IMR-90 (cell line): ENCODE measurements around the gene STK10. TPM values are rescaled to one million over a fixed set of nuclear protein-coding genes. Genes with fewer than 3 reads are reported as not detected.

Experiments used
- ATAC-seq: fragments of 200-7000 bp; cut with Tn5 transposase; 2 replicates; pipeline ENCODE4 v1.9.1; 2020; ENCODE audit warnings: low read depth, mild to moderate bottlenecking, moderate library complexity
- BruUV-seq: library from RNA; stranded (reverse); fragments of 400-500 nt; replicated peaks from 2 replicates; lab custom pipeline; 2021; lab: Mats Ljungman, UMichigan
- CTCF ChIA-PET: fragments of 300-600 bp; formaldehyde crosslinking; extraction: SDS; loops from one replicate; lab custom pipeline; 2021; ENCODE audit warnings: antibody characterized with exemption; lab: Yijun Ruan, JAX
- POLR2A ChIA-PET: fragments of 300-600 bp; sonication (Branson Sonifier 250); formaldehyde crosslinking; loops from one replicate; lab custom pipeline; 2022; ENCODE audit warnings: antibody characterized with exemption; ENCODE audit not compliant: unreplicated experiment; lab: Charles Lee
- DNase-seq: peaks from one replicate; pipeline ENCODE4 v3.0.0; 2013
- H2AFZ ChIP-seq: replicated peaks from 2 replicates; pipeline ENCODE3; 2013; ENCODE audit warnings: low read length, mild to moderate bottlenecking; ENCODE audit not compliant: poor library complexity
- H2AK5ac ChIP-seq: 2 replicates; pipeline ENCODE4 v1.6.1; 2013; ENCODE audit warnings: low read depth, low read length, inconsistent platforms
- H2AK9ac ChIP-seq: replicated peaks from 2 replicates; pipeline ENCODE3; 2013; ENCODE audit warnings: mild to moderate bottlenecking, low read depth, low read length, moderate library complexity; ENCODE audit not compliant: poor library complexity
- H2BK120ac ChIP-seq: 2 replicates; pipeline ENCODE4 v1.6.1; 2013; ENCODE audit warnings: low read depth, low read length, inconsistent platforms
- H2BK15ac ChIP-seq: 3 replicates; pipeline ENCODE4 v1.6.1; 2013; ENCODE audit warnings: low read depth, low read length, inconsistent platforms
- H2BK20ac ChIP-seq: 2 replicates; pipeline ENCODE4 v1.6.1; 2013; ENCODE audit warnings: low read depth, mild to moderate bottlenecking, inconsistent platforms, low read length, moderate library complexity
- H2BK5ac ChIP-seq: 2 replicates; pipeline ENCODE4 v1.6.1; 2013; ENCODE audit warnings: mild to moderate bottlenecking, low read depth, low read length, inconsistent platforms; ENCODE audit not compliant: poor library complexity, severe bottlenecking
- H3K14ac ChIP-seq: replicated peaks from 2 replicates; pipeline ENCODE4 v1.6.1; 2013; ENCODE audit warnings: low read depth, low read length, inconsistent platforms
- H3K18ac ChIP-seq: 2 replicates; pipeline ENCODE4 v1.6.1; 2013; ENCODE audit warnings: low read depth, low read length, control low read depth
- H3K23ac ChIP-seq: 2 replicates; pipeline ENCODE4 v1.6.1; 2013; ENCODE audit warnings: low read depth, low read length, inconsistent platforms
- H3K27ac ChIP-seq: 2 replicates; pipeline ENCODE4 v1.5.1; 2013; ENCODE audit warnings: mild to moderate bottlenecking, control low read depth, low read length; ENCODE audit not compliant: insufficient read depth
- H3K27me3 ChIP-seq: 2 replicates; pipeline ENCODE4 v1.6.1; 2013; ENCODE audit warnings: low read length; ENCODE audit not compliant: control insufficient read depth, insufficient read depth
- H3K36me3 ChIP-seq: 2 replicates; pipeline ENCODE4 v1.6.1; 2013; ENCODE audit warnings: low read length, mixed read lengths; ENCODE audit not compliant: control insufficient read depth, insufficient read depth
- H3K4ac ChIP-seq: 2 replicates; pipeline ENCODE4 v1.6.1; 2013; ENCODE audit warnings: low read depth, low read length, inconsistent platforms
- H3K4me1 ChIP-seq: 2 replicates; pipeline ENCODE4 v1.6.1; 2013; ENCODE audit warnings: low read length, mixed read lengths; ENCODE audit not compliant: control insufficient read depth, insufficient read depth
- H3K4me2 ChIP-seq: 2 replicates; pipeline ENCODE4 v1.6.1; 2013; ENCODE audit warnings: low read depth, mild to moderate bottlenecking, control low read depth, low read length, moderate library complexity
- H3K4me3 ChIP-seq: 2 replicates; pipeline ENCODE4 v1.5.1; 2013; ENCODE audit warnings: low read depth, mild to moderate bottlenecking, control low read depth, low read length, moderate library complexity; ENCODE audit not compliant: insufficient read depth
- H3K56ac ChIP-seq: 2 replicates; pipeline ENCODE4 v1.6.1; 2013; ENCODE audit warnings: low read length, inconsistent platforms; ENCODE audit not compliant: insufficient read depth; ENCODE audit errors: extremely low read depth
- H3K79me1 ChIP-seq, 2 experiments: 2 replicates each; pipeline ENCODE4 v1.6.1; 2013; ENCODE audit warnings: low read length in 2 of 2, inconsistent platforms in 1 of 2, low read depth in 1 of 2
- H3K9ac ChIP-seq: 2 replicates; pipeline ENCODE4 v1.6.1; 2013; ENCODE audit warnings: low read depth, low read length, control low read depth
- H3K9me1 ChIP-seq: 2 replicates; pipeline ENCODE4 v1.6.1; 2013; ENCODE audit warnings: low read length, inconsistent platforms; ENCODE audit not compliant: insufficient read depth
- H3K9me3 ChIP-seq: 2 replicates; pipeline ENCODE4 v1.6.1; 2013; ENCODE audit warnings: low read length; ENCODE audit not compliant: control insufficient read depth, insufficient read depth
- H4K20me1 ChIP-seq: 2 replicates; pipeline ENCODE4 v1.6.1; 2013; ENCODE audit warnings: low read length, inconsistent platforms; ENCODE audit not compliant: insufficient read depth
- H4K5ac ChIP-seq: 2 replicates; pipeline ENCODE4 v1.6.1; 2013; ENCODE audit warnings: mild to moderate bottlenecking, low read depth, low read length, control low read depth
- H4K8ac ChIP-seq, 2 experiments: 2 replicates each; pipeline ENCODE4 v1.6.1; 2013; ENCODE audit warnings: low read depth in 2 of 2, low read length in 2 of 2, control low read depth in 1 of 2, inconsistent platforms in 1 of 2
- H4K91ac ChIP-seq: 2 replicates; pipeline ENCODE4 v1.6.1; 2013; ENCODE audit warnings: low read depth, low read length, inconsistent platforms; ENCODE audit not compliant: insufficient read depth
- CEBPB ChIP-seq: IDR thresholded peaks from 2 replicates; pipeline ENCODE4 v1.6.1; 2012; ENCODE audit warnings: low read depth, low read length, improper control_type of control experiment
- CHD1 ChIP-seq: IDR thresholded peaks from 2 replicates; pipeline ENCODE4 v1.6.1; 2012; ENCODE audit warnings: low read depth, low read length, improper control_type of control experiment
- FOS ChIP-seq: fragments of 150-350 bp; IDR thresholded peaks from 2 replicates; pipeline ENCODE4 v1.6.1; 2016; ENCODE audit warnings: low read depth, low read length
- MAFK ChIP-seq: IDR thresholded peaks from 2 replicates; pipeline ENCODE4 v1.6.1; 2012; ENCODE audit warnings: low read depth, low read length, improper control_type of control experiment
- MXI1 ChIP-seq: IDR thresholded peaks from 2 replicates; pipeline ENCODE4 v1.6.1; 2012; ENCODE audit warnings: low read depth, mild to moderate bottlenecking, low read length, moderate library complexity, borderline replicate concordance
- NFE2L2 ChIP-seq: fragments of 150-350 bp; IDR thresholded peaks from 2 replicates; pipeline ENCODE4 v1.6.1; 2016; ENCODE audit warnings: low read depth, mild to moderate bottlenecking, low read length
- POLR2A ChIP-seq: IDR thresholded peaks from 2 replicates; pipeline ENCODE4 v1.6.1; 2012; ENCODE audit warnings: mild to moderate bottlenecking, low read depth, low read length
- RAD21 ChIP-seq: IDR thresholded peaks from 2 replicates; pipeline ENCODE4 v1.6.1; 2012; ENCODE audit warnings: low read length, improper control_type of control experiment
- RFX5 ChIP-seq: IDR thresholded peaks from 2 replicates; pipeline ENCODE4 v1.8.0; 2012; ENCODE audit warnings: low read depth, mild to moderate bottlenecking, low read length, moderate library complexity
- SMC3 ChIP-seq: fragments of 150-350 bp; IDR thresholded peaks from 2 replicates; pipeline ENCODE4 v1.6.1; 2016; ENCODE audit warnings: low read depth, mild to moderate bottlenecking, antibody characterized with exemption, low read length, moderate library complexity
- WGBS, 2 experiments: methylation state at CpG; one replicate each; pipeline versions ENCODE4 v1.1.5 to v1.1.7; 2013; ENCODE audit warnings: missing lambda C conversion rate in 2 of 2; ENCODE audit not compliant: insufficient read length in 1 of 2; ENCODE audit errors: extremely low coverage in 2 of 2; 5-methylcytosine and 5-hydroxymethylcytosine counted together
- dilution Hi-C: fragments of 300-500 bp; cut with HindIII; formaldehyde crosslinking; loops from one replicate; pipeline ENCODE4 v1.14.3; 2018; ENCODE audit warnings: low sequenced_read_pairs; ENCODE audit not compliant: unreplicated experiment
- in situ Hi-C: fragments of 300-500 bp; cut with MboI; formaldehyde crosslinking; loops from 3 replicates; pipeline ENCODE4 v1.14.3; 2019; ENCODE audit warnings: low sequenced_read_pairs, inconsistent platforms, mixed read lengths
- intact Hi-C: fragments of 100-400 bp; cut with micrococcal nuclease; formaldehyde crosslinking; loops from 2 replicates; pipeline ENCODE4 v1.10.0; 2022
- polyA plus RNA-seq, 3 experiments: library from polyadenylated mRNA; depleted of rRNA; stranded (reverse); fragments of >200 nt; gene quantifications; 2 replicates each; pipeline ENCODE4 v1.2.3, GENCODE V29; 2012; ENCODE audit warnings: low replicate concordance in 1 of 3
- total RNA-seq: library from RNA; depleted of rRNA; stranded (reverse); fragments of >200 nt; gene quantifications from 2 replicates; pipeline ENCODE4 v1.2.3, GENCODE V29; 2012
- TF ChIP-seq, protein P1 (sequence below): fragments of 150-350 bp; IDR thresholded peaks from 2 replicates; pipeline ENCODE4 v1.6.1; 2017; ENCODE audit warnings: mild to moderate bottlenecking, antibody characterized with exemption, low read length, low read depth
- TF ChIP-seq, protein P2 (sequence below): fragments of 150-350 bp; IDR thresholded peaks from 2 replicates; pipeline ENCODE4 v1.6.1; 2016; ENCODE audit warnings: low read depth, mild to moderate bottlenecking, low read length, moderate library complexity, borderline replicate concordance
- TF ChIP-seq, protein P3 (sequence below): conservative IDR thresholded peaks from 2 replicates; pipeline ENCODE4 v1.5.1; 2012; ENCODE audit warnings: mild to moderate bottlenecking, low read depth, low read length, improper control_type of control experiment

The STK10 gene
- total and polyA plus RNA-seq, 2 of the 4 experiments (the other 2 are of a cell fraction): 15.4 to 18.5 TPM

DNA sequence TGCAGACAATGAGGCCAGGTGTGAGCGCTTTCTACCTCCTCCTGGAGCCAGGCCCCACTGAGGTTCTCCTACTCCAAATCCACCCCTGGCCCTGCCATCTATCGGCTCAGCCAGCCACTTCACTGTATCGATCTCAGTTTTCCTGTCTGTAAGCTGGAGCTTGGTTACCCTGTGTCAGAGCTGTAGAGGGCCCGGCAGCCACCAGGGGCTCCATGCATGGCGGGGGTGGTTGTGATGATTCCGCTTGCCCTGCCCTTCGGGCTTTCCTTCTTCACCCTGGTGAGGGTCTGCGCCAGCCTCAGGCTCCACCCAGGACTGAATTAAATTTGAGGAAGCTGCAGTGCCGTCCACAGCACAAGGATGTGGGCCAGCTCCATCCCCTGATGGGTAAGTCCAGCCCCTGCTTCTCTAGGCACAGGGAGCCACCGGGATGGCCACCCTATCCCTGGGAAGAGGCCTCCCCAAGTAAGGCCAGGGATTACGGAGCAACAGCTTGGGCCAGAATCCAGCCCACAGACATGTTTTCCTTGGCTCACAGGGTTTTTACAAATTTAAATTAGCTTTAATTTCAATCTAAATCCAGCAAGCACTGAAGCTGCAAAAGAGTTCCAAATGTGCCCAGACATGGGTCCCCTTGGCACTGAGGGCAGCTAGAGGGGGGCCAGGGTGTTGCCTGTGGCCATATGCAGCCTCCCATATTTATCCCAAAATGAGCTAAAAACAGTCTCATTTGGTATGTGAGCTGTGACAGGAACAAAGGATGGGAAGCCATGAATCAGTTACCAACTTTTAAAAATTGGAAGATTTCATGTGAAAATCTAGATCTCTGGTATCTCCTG, 92.4 kb downstream of the STK10 start (continued):
- no peak for TF ChIP-seq MAFK

DNA sequence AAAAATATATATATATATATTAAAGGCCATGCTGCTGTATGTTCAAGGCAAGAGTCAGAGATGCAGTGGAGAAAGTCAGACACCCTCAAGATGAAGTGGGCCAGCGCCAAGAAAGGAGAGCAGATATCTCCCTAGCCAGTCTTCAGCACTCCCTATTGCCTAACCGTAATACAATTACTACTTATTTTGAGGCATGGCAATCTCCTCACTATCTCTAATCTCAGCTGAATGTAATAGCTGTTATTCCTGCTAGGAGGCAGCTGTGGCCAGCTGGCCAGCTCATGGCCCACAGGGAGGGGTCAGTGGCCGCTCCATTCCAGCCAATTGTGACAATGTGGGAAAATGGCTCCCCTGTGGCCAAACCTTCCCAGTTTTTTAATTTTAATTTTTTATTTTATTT, 94.1 kb downstream of the STK10 start:
- Histone ChIP-seq H2BK15ac (no peak overlapping the region), H3K9me1 (peaks cover 21% of the 10 kb centered on the region), H3K9me3 (no peaks in the 10 kb centered on the region), H4K8ac (no peak overlapping the region), H3K4me2 (no peak overlapping the region), H3K4me3 (no peak overlapping the region), H2BK5ac (no peak overlapping the region), H3K9ac (no peak overlapping the region), H4K91ac (no peak overlapping the region), H2AFZ (no peak overlapping the region), H3K56ac (no peak overlapping the region), H3K18ac (no peak overlapping the region), H3K14ac (no peak overlapping the region), H3K4me1 (peaks cover 12% of the 10 kb centered on the region), H3K36me3 (peaks cover 19% of the 10 kb centered on the region), H3K27me3 (no peaks in the 10 kb centered on the region), H4K5ac (no peak overlapping the region), H3K27ac (no peak overlapping the region), H3K4ac (no peak overlapping the region), H2AK9ac (no peak overlapping the region), H2AK5ac (no peak overlapping the region), H2BK120ac (no peak overlapping the region), H4K20me1 (no peaks in the 10 kb centered on the region; the same call in 1 of the 2 replicates), H2BK20ac (no peak overlapping the region), H3K23ac (no peak overlapping the region), H3K79me1 (peaks cover 6 to 15% of the 10 kb centered on the region in 2 experiments; a peak in 3 of 4 replicates)
- intact Hi-C loops (no loop called here), in situ Hi-C loops (no loop called here), dilution Hi-C loops (no loop called here)
- ChIA-PET POLR2A (no interaction called here), CTCF (no interaction called here)
- no peak for ATAC-seq
- WGBS, 2 experiments: no CpG with 5 or more reads among the region's 3 CpGs
- BruUV-seq: no TSS peak
- DNase-seq: no peak
- TF ChIP-seq, protein P1, sequence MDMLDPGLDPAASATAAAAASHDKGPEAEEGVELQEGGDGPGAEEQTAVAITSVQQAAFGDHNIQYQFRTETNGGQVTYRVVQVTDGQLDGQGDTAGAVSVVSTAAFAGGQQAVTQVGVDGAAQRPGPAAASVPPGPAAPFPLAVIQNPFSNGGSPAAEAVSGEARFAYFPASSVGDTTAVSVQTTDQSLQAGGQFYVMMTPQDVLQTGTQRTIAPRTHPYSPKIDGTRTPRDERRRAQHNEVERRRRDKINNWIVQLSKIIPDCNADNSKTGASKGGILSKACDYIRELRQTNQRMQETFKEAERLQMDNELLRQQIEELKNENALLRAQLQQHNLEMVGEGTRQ: no peak
- TF ChIP-seq POLR2A: no peak
- TF ChIP-seq RFX5: no peak
- no peak for TF ChIP-seq MAFK
- TF ChIP-seq RAD21: no peak
- TF ChIP-seq, protein P2, sequence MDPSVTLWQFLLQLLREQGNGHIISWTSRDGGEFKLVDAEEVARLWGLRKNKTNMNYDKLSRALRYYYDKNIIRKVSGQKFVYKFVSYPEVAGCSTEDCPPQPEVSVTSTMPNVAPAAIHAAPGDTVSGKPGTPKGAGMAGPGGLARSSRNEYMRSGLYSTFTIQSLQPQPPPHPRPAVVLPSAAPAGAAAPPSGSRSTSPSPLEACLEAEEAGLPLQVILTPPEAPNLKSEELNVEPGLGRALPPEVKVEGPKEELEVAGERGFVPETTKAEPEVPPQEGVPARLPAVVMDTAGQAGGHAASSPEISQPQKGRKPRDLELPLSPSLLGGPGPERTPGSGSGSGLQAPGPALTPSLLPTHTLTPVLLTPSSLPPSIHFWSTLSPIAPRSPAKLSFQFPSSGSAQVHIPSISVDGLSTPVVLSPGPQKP: no peak
- no peak for TF ChIP-seq CEBPB
- no peak for TF ChIP-seq CHD1
- TF ChIP-seq SMC3: no peak
- TF ChIP-seq, protein P3, sequence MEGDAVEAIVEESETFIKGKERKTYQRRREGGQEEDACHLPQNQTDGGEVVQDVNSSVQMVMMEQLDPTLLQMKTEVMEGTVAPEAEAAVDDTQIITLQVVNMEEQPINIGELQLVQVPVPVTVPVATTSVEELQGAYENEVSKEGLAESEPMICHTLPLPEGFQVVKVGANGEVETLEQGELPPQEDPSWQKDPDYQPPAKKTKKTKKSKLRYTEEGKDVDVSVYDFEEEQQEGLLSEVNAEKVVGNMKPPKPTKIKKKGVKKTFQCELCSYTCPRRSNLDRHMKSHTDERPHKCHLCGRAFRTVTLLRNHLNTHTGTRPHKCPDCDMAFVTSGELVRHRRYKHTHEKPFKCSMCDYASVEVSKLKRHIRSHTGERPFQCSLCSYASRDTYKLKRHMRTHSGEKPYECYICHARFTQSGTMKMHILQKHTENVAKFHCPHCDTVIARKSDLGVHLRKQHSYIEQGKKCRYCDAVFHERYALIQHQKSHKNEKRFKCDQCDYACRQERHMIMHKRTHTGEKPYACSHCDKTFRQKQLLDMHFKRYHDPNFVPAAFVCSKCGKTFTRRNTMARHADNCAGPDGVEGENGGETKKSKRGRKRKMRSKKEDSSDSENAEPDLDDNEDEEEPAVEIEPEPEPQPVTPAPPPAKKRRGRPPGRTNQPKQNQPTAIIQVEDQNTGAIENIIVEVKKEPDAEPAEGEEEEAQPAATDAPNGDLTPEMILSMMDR: no peak
- TF ChIP-seq FOS: no peak
- no peak for TF ChIP-seq MXI1
- TF ChIP-seq NFE2L2: no peak
